Activated T-helper 1 cell treated with anti-CD3 and anti-CD28 coated beads, Interleukin-12 subunit alpha, Interleukin-12 subunit beta, Interleukin-2, Interleukin-4 antibody, amounts not matched to agents 30 ng/mL and 10 ng/mL and 1 ng/mL, durations not matched to agents 14 hours and 24 hours and 36 hours (primary cell): ENCODE results near the gene MLF2. TPM values are rescaled to one million over a fixed set of nuclear protein-coding genes. Genes with fewer than 3 reads are reported as not detected.

ENCODE experiments used
- DNase-seq: peaks from one replicate; pipeline ENCODE4 v3.0.0; 2021; ENCODE audit warnings: low spot score
- H3K27ac Mint-ChIP-seq: one replicate; pipeline ENCODE4 v1.8.0; 2021; ENCODE audit warnings: mild to moderate bottlenecking, mixed read lengths
- H3K27me3 Mint-ChIP-seq: one replicate; pipeline ENCODE4 v1.8.0; 2022; ENCODE audit warnings: mild to moderate bottlenecking, moderate library complexity, mixed read lengths; ENCODE audit not compliant: insufficient read depth
- H3K36me3 Mint-ChIP-seq: one replicate; pipeline ENCODE4 v1.8.0; 2021; ENCODE audit warnings: low read depth, mixed read lengths
- H3K4me1 Mint-ChIP-seq: one replicate; pipeline ENCODE4 v1.8.0; 2021; ENCODE audit warnings: low read depth, mixed read lengths
- H3K4me3 Mint-ChIP-seq: one replicate; pipeline ENCODE4 v1.8.0; 2021; ENCODE audit warnings: mild to moderate bottlenecking, moderate library complexity, mixed read lengths
- H3K9me3 Mint-ChIP-seq: one replicate; pipeline ENCODE4 v1.8.0; 2021; ENCODE audit warnings: mixed read lengths
- intact Hi-C: fragments of 100-400 bp; cut with micrococcal nuclease; formaldehyde crosslinking; loops from one replicate; pipeline ENCODE4 v1.15.1; 2024
- total RNA-seq: library from RNA; stranded (reverse); gene quantifications from 2 replicates; pipeline ENCODE4 v1.2.3, GENCODE V29; 2022

Gene MLF2
- 159 and 161 TPM in 2 replicates for total RNA-seq

DNA sequence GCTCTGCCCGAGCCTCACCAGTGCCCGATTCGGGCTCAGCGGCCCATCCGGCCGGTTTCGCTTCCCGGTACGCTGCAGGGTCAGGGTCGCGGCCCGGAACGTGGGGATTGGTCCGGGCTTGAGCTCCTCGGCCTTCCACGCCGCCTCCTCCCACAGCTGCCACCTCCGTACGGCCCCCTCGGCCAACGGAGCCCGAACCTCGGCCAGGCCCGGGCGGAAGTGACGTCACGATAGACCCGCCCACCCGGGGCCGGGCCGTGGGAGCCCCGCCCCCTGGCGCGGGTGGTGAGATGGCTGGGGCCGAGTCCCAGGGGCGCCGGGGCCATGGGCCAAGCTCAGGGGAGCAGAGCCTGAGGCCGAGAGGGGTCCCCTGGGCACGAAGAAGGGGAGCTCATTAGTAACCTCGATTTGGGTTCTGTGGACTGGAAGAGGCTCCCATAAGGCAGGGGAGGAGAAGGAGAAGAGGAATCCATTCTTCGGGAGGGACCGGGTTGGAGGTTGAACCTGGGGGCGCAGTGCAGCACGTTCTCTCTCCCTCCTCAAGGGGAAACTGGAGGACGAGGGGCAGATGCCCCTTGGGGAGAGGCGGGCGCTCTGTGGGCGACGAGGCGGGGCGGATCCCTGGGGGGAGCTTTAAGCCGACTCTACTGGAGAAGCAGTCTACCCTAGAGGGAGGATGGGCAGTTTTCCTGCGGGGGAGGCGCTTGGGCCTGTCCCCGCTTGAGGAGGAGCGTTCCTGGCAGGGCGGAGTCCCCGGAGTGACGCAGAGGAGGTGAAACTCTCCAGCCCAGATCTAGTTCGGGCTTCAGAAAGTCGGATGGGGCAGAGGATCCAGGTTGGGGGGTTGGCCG, at the start of gene MLF2:
Gene MLF2, minus strand, starts transcription at position 221 of the 851 bp plus-strand sequence. CDS start 807 bp downstream, outside the sequence.
- no peaks in the 10 kb centered on the region for H3K9me3 Mint-ChIP-seq
- DNase-seq = peak; percentile 97
- H3K4me3 Mint-ChIP-seq = peak within 1 kb of the TSS; percentile 94
- intact Hi-C loops = loop anchor here (1.0 kb wide), 12 partner anchors 11 to 259 kb away; partner anchors contain the start of genes CD4, CHD4, COPS7A and IFFO1
- peak within 1 kb of the TSS; percentile 96 for H3K27ac Mint-ChIP-seq
- peaks cover 32% of the 10 kb centered on the region for H3K4me1 Mint-ChIP-seq
- H3K36me3 Mint-ChIP-seq = peaks cover 28% of the 10 kb centered on the region
- H3K27me3 Mint-ChIP-seq = no peaks in the 10 kb centered on the region

GRCh38 chr12:6799147-6799546, 46.2 kb upstream of the MLF2 start:
- peaks cover 36% of the 10 kb centered on the region for H3K4me1 Mint-ChIP-seq
- no peaks in the 10 kb centered on the region for H3K9me3 Mint-ChIP-seq
- H3K27me3 Mint-ChIP-seq = no peaks in the 10 kb centered on the region
- H3K4me3 Mint-ChIP-seq = no peak overlapping the region
- peaks cover 51% of the 10 kb centered on the region for H3K36me3 Mint-ChIP-seq
- H3K27ac Mint-ChIP-seq = no peak overlapping the region
- DNase-seq = no peak
- intact Hi-C loops = loop anchor here (10.0 kb wide), 1 partner anchor 304 kb away; the partner anchor contains the start of genes MRPL51 and NCAPD2

- H3K4me3 Mint-ChIP-seq = no peak overlapping the region
- no peak for DNase-seq
- H3K27ac Mint-ChIP-seq = no peak overlapping the region
- H3K4me1 Mint-ChIP-seq = peaks cover 59% of the 10 kb centered on the region
- H3K27me3 Mint-ChIP-seq = no peaks in the 10 kb centered on the region
- no peaks in the 10 kb centered on the region for H3K9me3 Mint-ChIP-seq
- intact Hi-C loops = loop anchor here (10.0 kb wide), 1 partner anchor 302 kb away; the partner anchor contains the start of genes MRPL51 and NCAPD2
- H3K36me3 Mint-ChIP-seq = peaks cover 55% of the 10 kb centered on the region
Observed at GRCh38 chr12:6796576-6796975, 43.6 kb upstream of the MLF2 start.

DNA sequence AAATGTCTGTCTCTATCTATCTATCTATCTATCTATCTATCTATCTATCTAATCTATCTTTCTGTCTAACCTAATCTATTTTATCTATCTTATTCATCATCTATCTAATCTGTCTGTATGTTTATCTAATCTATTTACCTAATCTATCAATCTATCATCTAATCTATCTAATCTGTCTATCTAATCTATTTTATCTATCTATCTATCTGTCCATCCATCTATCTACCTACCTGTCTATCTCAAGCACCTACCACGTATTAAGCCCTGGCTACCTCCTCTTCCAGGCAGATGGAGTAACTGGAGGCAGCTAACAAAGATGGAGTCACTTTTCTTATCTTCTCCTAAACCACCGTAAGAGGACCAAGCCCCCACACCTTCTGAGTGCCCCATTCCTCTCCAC, 42.1 kb upstream of the MLF2 start:
- no peak overlapping the region for H3K4me3 Mint-ChIP-seq
- intact Hi-C loops = loop anchor here (10.0 kb wide), 1 partner anchor 300 kb away; the partner anchor contains the start of genes MRPL51 and NCAPD2
- no peaks in the 10 kb centered on the region for H3K27me3 Mint-ChIP-seq
- H3K27ac Mint-ChIP-seq = no peak overlapping the region
- no peaks in the 10 kb centered on the region for H3K9me3 Mint-ChIP-seq
- H3K36me3 Mint-ChIP-seq = peaks cover 58% of the 10 kb centered on the region
- no peak for DNase-seq
- H3K4me1 Mint-ChIP-seq = peaks cover 64% of the 10 kb centered on the region

DNA sequence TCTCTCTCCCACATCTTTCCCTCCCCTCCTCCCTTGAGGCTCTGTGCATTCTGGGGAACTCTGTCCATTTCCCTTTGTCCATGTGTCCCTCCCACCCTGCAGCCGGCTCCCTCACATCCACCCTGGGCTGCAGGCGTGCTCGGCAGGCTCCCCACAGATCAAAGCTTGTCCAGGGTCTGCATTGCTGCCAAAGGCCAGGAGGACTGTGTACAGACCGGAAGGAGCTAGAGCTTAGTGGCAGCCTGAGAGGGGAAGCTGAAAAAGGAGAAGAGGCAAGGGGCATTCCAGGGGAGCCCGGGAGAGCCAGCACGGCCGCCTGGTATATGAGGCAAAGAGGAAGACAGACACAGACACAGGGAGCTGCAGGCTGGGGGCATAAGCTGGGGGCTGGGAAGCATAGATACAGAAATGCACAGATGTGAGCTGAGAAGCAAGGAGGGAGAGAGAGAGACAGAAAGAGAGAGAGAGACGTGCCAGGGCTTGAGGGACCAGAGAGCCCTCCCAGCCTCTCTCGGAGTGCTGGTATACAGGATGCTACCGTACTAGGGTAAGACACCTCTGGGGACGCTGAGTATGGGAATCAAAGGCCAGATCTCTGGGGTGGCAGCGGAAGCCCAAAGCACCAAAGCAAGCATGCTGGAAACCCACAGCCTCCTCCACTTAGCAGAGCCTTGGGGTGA, 39.7 kb upstream of the MLF2 start:
- peaks cover 65% of the 10 kb centered on the region for H3K4me1 Mint-ChIP-seq
- peak overlapping the region; percentile 87 for H3K27ac Mint-ChIP-seq
- DNase-seq = peak; percentile 40
- H3K4me3 Mint-ChIP-seq = peak overlapping the region; percentile 94
- peaks cover 45% of the 10 kb centered on the region for H3K36me3 Mint-ChIP-seq
- intact Hi-C loops = loop anchor here (1.0 to 10.0 kb wide), 4 partner anchors 33 to 298 kb away; partner anchors contain the start of genes COPS7A, MRPL51, NCAPD2 and TPI1
- H3K9me3 Mint-ChIP-seq = no peaks in the 10 kb centered on the region
- H3K27me3 Mint-ChIP-seq = no peaks in the 10 kb centered on the region

- Mint-ChIP-seq H3K4me3 (peak overlapping the region; percentile 94), H3K4me1 (peaks cover 67% of the 10 kb centered on the region), H3K27me3 (no peaks in the 10 kb centered on the region), H3K36me3 (peaks cover 40% of the 10 kb centered on the region), H3K27ac (peak overlapping the region; percentile 87), H3K9me3 (no peaks in the 10 kb centered on the region)
- intact Hi-C loops = loop anchor here (1.0 to 10.0 kb wide), 5 partner anchors 33 to 297 kb away; partner anchors contain the start of genes COPS7A, MRPL51, NCAPD2 and TPI1
- no peak for DNase-seq
Observed at GRCh38 chr12:6791931-6792520, 39.1 kb upstream of the MLF2 start.

DNA sequence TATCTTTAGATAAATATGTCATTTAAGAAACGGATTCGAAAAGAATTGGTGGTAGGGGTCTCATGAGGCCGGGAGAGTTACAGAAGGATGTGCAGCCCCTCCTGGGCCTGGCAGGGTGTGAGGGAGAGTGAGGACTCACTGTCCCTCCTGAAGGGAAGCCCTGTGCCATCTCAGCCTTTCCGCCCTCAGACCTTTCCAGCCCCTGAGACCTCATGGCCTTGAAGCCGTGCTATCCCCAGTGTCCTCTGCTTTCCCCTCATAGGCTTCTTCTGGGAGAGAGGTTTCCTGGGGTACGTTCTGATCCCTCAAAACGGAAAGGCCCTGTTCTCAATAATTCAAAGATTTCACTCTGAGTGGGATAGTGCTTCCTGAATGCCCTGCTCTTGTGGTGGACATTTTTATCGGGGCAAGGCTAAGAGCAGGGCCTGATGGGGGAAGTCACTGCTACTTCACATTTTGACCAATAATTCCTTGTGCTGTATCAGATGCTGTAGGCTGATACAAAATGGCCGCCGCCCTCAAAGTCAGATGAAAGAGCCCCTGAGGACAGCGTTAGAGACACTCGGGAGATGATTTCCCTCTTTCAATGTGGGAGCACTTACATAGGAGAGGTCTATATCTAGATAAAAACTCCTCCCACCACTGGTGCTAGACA, 37.7 kb upstream of the MLF2 start:
- Mint-ChIP-seq H3K9me3 (no peaks in the 10 kb centered on the region), H3K4me3 (peak overlapping the region; percentile 94), H3K36me3 (peaks cover 30% of the 10 kb centered on the region), H3K4me1 (peaks cover 67% of the 10 kb centered on the region), H3K27me3 (no peaks in the 10 kb centered on the region), H3K27ac (peak overlapping the region; percentile 87)
- no peak for DNase-seq
- intact Hi-C loops = loop anchor here (2.0 to 10.0 kb wide), 3 partner anchors 77 to 296 kb away; partner anchors contain the start of genes MRPL51, NCAPD2 and TPI1

DNA sequence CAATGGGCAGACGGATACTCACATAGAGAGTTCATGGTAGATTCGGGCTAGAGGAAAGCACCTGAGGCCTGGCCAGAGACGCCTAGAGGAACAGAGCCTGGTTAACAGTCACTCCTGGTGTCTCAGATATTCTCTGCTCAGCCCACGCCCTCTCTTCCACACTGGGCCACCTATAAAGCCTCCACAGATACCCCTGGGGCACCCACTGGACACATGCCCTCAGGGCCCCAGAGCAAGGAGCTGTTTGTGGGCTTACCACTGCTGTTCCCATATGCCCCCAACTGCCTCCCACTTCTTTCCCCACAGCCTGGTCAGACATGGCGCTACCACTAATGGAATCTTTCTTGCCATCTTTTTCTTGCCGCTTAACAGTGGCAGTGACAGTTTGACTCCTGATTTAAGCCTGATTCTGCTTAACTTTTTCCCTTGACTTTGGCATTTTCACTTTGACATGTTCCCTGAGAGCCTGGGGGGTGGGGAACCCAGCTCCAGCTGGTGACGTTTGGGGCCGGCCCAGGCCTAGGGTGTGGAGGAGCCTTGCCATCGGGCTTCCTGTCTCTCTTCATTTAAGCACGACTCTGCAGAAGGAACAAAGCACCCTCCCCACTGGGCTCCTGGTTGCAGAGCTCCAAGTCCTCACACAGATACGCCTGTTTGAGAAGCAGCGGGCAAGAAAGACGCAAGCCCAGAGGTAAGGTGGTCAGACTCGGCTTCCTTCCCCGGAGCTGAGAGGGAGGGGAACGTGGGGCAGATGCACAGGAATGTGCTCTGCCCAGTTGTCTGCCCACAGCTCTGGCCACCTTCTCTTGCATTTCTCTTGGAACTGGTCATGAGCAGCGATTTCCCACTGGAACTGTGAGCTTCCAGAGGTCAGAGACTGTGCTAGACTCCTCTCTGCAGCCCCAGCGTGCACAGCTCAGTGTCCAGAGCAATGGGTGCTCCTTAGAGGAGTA, 36.3 kb upstream of the MLF2 start, which contains the start of gene CD4:
Gene CD4, plus strand, starts transcription at position 557 of the 953 bp plus-strand sequence. CDS start 10,611 bp downstream, outside the sequence.
- DNase-seq = peak; percentile 79
- H3K4me1 Mint-ChIP-seq = peaks cover 71% of the 10 kb centered on the region
- peak within 1 kb of the TSS; percentile 87 for H3K27ac Mint-ChIP-seq
- intact Hi-C loops = loop anchor here (1.0 to 5.0 kb wide), 7 partner anchors 9 to 163 kb away; partner anchors contain the start of genes CDCA3, LAG3, MLF2 and PTPN6
- H3K36me3 Mint-ChIP-seq = peaks cover 20% of the 10 kb centered on the region
- no peaks in the 10 kb centered on the region for H3K27me3 Mint-ChIP-seq
- H3K9me3 Mint-ChIP-seq = no peaks in the 10 kb centered on the region
- peak within 1 kb of the TSS; percentile 94 for H3K4me3 Mint-ChIP-seq

GRCh38 chr12:6787309-6787708, 34.4 kb upstream of the MLF2 start:
- Mint-ChIP-seq H3K4me1 (peaks cover 75% of the 10 kb centered on the region), H3K27me3 (no peaks in the 10 kb centered on the region), H3K36me3 (peaks cover 9% of the 10 kb centered on the region), H3K9me3 (no peaks in the 10 kb centered on the region), H3K27ac (no peak overlapping the region), H3K4me3 (no peak overlapping the region)
- intact Hi-C loops = loop anchor here (5.0 kb wide), 2 partner anchors 100 to 165 kb away; partner anchors contain the start of genes PTPN6 and ZNF384
- DNase-seq = no peak

- DNase-seq = no peak
- intact Hi-C loops = loop anchor here (5.0 kb wide), 2 partner anchors 99 to 166 kb away; partner anchors contain the start of genes PTPN6 and ZNF384
- Mint-ChIP-seq H3K9me3 (no peaks in the 10 kb centered on the region), H3K27ac (peak overlapping the region; percentile 62), H3K36me3 (peaks cover 6% of the 10 kb centered on the region), H3K4me3 (peak overlapping the region; percentile 56), H3K27me3 (no peaks in the 10 kb centered on the region), H3K4me1 (peaks cover 71% of the 10 kb centered on the region)
Observed at GRCh38 chr12:6786416-6787094, 33.6 kb upstream of the MLF2 start.
